CD4-positive, alpha-beta T cell treated with Interleukin-17A for 4 hours (primary cell): ENCODE measurements around the gene TKT.
A peak's percentile ranks its signal among the peaks of the same experiment; 100 is the strongest.
"Not testable (repeated sequence)": the region's sequence is repeated elsewhere in the genome, so short reads cannot be mapped to it uniquely, and the experiment has no call there.

Experiments
- DNase-seq: peaks from one replicate; pipeline ENCODE4 v3.0.0-alpha.2; 2020; ENCODE audit warnings: mixed read lengths

TKT gene

GRCh38 chr3:53259427-53260259, 3.8 kb upstream of the TKT start:
- DNase-seq, result no peak

- DNase-seq, result no peak
Measured at GRCh38 chr3:53258600-53259426, 3.0 kb upstream of the TKT start.

- DNase-seq, result no peak
Measured at GRCh38 chr3:53257465-53257864, 1.6 kb upstream of the TKT start.

GRCh38 chr3:53256704-53257055, 858 bp upstream of the TKT start:
- no peak for DNase-seq

- peak; percentile 55 for DNase-seq
Measured at GRCh38 chr3:53255423-53255774, 423 bp downstream of the TKT start.

DNA sequence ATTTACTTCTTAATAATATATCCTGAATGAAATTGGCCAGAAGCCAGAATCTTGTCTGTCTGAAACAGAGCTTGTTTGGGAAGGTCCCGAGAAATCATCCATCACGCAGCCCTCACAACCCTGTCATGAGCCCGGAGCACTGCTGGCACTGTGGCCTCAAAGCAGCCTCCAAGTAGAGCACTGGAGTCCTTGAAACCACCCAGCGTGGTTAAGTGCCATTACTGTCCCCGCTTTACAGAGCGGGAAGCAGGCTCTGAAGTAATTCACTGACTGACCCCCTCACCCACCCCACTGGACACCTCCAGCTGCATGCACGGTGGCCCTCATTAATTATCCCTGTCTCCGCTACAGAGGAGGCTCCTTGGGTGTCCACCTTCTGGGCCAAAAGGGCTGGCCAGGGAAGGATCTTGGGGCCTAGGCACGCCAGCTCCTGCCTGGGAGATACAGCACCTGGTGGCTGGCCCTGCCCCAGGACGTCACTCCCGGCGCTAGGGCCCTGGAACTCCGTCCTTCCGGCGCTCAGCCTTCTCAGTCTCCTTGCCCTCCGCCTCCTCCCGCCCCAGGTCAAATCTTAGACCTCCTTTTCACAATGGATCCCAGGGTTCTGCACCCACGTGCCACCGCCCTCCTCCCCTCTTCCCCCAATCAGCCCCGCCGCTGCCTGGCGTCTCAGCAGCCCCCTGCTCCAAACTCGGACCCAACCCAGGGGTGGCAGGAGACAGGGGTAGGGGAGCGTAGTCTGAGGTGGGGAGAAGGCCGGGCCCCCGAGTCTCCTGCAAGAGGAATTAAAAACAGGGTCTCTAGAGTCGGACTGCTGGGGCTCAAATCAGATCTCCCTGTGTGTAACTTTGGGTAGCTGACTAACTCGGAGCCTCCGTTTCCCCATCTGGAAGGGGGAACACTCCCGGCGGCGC, 1.1 kb downstream of the TKT start:
- peak; percentile 67 for DNase-seq

GRCh38 chr3:53253707-53254508, 1.9 kb downstream of the TKT start:
- no peak for DNase-seq

DNA sequence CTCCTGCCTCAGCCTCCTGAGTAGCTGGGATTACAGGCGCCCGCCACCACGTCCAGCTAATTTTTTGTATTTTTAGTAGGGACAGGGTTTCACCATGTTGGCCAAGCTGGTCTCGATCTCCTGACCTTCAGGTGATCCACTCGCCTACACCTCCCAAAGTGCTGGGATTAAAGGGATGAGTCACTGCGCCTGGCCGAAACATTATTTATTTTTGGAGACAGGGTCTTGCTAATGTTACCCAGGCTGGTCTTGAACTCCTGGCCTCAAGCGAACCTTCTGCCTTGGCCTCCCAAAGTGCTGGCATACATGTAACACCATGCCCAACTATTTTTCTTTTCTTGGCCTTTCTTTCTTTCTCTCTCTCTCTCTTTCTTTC, 2.9 kb downstream of the TKT start:
- not testable (repeated sequence) for DNase-seq

- DNase-seq, result no peak
Measured at GRCh38 chr3:53252096-53252946, 3.5 kb downstream of the TKT start.

- DNase-seq, result no peak
Measured at GRCh38 chr3:53250881-53251605, 4.8 kb downstream of the TKT start.

DNA sequence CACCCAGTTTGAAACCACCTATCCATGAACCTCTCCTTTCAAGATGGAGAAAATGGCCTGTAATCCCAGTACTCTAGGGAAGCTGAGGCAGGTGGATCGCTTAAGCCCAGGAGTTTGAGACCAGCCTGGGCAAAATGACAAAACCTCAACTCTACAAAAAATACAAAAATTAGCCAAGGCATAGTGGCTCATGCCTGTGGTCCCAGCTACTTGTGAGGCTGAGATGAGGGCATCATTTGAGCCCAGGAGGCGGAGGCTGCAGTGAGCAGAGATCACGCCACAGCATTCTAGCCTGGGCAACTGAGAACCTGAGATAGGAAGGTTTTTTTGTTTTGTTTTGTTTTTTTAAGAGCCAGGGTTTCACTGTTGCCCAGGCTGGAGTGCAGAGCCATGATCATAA, 5.4 kb downstream of the TKT start:
- no peak for DNase-seq

GRCh38 chr3:53248161-53248560, 7.7 kb downstream of the TKT start:
- no peak for DNase-seq

- no peak for DNase-seq
Measured at GRCh38 chr3:53247619-53248018, 8.2 kb downstream of the TKT start.

- DNase-seq, result no peak
Measured at GRCh38 chr3:53244271-53244670, 11.6 kb downstream of the TKT start.

DNA sequence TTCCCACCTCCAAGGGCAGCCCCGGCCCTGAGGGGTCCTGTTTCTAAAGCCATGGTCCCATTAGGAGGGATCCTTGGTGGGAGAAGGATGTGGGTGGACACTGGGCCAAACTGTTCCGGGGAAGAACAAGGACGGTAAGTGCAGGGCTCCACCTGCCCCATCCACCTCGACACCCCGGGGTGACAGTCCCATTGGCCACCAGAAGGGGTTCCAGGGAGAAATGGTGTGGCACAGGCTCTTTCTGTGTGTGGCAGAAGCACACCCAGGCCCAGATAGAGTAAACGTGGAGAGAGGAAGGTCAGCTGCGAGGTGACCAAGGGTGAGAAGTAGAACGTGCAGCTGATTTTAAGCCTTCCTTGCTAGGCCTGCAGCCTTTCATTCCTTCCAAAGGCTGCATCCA, 12.0 kb downstream of the TKT start:
- DNase-seq, result no peak

GRCh38 chr3:53243165-53243564, 12.7 kb downstream of the TKT start:
- DNase-seq, result no peak

DNA sequence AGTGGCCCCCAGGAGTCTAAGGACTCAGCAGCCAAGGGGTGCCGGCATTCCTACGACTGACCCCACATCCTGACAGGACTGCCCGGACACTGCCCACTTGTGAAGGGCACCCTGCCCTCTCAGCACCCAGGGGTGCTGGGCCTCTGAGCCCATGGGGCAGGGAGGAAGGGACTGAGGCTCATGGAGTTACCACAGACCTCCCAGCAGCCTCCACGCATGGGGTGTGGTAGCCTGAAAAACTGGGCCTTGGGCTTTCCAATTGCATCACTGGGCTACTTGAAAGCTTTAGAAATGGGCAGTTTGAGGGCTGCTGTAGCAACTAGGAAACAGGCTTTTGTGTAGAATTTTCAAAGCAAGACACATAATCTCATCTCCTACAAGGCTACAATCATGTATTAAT, 13.2 kb downstream of the TKT start:
- DNase-seq, result no peak

- no peak for DNase-seq
Measured at GRCh38 chr3:53242155-53242554, 13.7 kb downstream of the TKT start.

DNA sequence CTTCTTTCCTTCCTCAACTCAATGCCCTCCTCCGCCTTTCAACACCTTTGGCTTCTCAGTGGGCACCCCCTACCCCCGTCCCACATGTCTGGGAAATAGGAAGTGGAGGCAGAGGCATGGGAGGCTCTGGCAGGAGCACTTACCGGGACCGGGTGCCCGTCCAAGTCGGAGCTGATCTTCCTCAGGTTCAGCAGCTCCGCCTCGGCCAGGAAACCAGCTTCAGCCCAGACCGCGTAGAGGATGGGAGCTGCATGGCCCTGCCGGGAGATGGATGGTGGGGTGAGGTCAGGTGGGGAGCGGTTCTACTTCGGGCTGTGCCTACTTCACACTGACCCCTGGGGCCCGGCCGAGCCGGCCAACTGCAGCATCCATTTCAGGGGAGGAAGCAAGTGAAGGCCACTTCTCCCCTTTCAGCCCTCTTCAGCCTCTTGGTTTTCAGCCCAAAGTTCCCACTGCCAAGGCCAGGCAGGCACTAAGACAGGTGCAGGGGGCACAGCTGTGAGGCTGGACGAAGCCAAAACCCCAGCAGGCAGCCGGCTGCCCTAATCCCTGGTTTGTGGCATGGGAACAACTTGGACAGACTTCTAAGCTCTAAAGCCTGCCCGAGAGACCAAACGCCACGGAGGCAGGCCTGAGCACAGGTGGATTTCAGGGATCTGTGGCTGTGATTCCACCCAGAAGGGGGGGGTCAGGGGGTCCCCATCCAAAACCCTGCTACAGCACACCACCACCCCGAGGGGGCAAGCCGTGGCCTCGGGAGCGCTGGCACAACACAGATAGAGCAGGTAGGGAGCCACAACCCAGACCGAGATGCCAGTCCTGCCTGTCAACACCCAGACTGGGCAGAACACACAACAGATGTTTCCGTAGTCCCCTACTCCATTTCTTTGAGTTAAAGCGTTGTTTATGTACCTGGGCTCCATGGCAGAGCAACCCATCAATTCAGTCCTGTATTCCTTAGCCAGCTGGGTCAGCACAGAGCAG, 14.5 kb downstream of the TKT start:
- DNase-seq, result no peak
